Non-pigmented ciliary epithelial cell (primary cell): ENCODE data around the gene TTC8.
"Not testable (repeated sequence)": the region's sequence is repeated elsewhere in the genome, so short reads cannot be mapped to it uniquely, and the experiment has no call there.

Experiments used
- DNase-seq: peaks from one replicate; pipeline ENCODE4 v3.0.0-alpha.2; 2010; ENCODE audit warnings: low read depth

Gene TTC8

GRCh38 chr14:88824314-88825077, at the start of gene TTC8:
Gene TTC8 (plus strand): TSS chr14:88824651. CDS start chr14:88824708, 57 bp downstream.
- peak; percentile 55 for DNase-seq

DNA sequence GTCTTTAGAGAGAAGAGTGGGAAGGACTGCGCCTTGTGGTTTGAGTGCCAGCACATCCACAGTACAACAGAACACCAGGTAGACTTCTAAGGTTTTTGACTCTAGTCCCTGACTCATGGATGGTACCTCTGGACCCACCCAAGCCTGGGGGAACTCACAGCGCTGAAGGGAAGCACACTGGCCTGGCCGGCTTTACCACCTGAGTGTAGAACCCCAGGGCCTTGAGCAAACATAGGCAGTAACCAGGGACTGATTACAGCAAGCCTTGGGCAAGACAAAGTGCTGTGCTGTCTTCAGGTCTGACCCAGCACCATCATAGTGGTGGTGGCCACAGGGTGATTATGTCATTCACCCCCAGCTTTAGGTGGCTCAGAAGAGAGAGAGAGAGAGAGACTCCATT, 48.9 kb upstream of the TTC8 start:
- DNase-seq = no peak

DNA sequence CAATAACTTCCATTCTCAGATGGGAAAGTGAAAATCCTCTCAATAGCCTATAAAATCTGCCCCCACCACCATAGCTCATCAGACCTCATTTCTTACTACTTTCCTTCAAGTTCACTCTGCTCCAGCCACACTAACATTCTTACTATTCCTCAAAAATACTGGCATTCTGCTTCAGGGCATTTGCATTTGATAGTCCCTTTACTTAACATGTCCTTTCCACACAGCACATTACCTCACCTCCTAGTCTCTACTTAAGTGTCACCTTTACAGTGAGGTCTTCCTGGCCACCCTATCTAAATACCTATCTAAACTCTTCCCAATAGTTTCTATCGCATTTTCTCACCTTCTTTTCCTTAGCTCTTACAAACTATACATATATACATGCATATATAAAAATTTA, 38.5 kb upstream of the TTC8 start:
- no peak for DNase-seq

GRCh38 chr14:88786715-88787114, 37.7 kb upstream of the TTC8 start:
- no peak for DNase-seq

GRCh38 chr14:88789573-88789972, 34.9 kb upstream of the TTC8 start:
- DNase-seq = not testable (repeated sequence)

DNA sequence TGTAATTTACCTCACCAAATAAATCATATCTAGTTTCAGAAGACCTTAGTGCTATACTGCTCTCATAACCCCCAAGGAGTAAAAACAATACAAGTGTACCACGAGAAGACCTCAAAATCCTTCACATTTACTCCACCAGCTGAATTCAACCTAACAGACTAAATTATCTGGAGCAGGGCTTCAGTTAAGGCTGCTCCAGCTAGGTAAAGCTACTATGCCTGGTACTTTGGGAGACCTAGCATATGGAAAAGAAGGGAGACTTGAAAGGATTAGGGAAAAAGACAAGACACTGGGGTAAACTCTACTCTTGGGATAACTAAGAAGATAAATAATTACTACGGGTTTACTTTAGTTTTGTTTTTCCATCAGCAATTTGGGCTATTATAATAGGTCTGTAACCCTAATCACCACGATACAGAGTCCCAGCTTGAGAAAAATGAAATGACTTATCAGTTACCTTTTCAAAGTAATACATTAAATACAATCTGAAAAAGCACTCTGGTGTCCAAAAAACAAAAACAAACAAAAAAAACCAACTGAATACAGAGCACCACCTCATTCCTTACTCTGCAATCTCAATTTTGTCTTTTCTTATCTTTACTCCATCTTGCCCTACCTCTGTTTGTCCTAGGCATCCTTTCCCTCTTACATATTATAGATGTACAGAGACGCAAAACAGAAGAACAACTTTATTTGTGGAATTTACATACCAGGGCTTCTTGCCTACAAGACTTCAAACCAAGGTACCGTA, 33.8 kb upstream of the TTC8 start:
- no peak for DNase-seq

GRCh38 chr14:88791252-88791621, 33.2 kb upstream of the TTC8 start:
- DNase-seq = no peak

- DNase-seq = no peak
Measured at GRCh38 chr14:88791629-88792472, 32.6 kb upstream of the TTC8 start.

DNA sequence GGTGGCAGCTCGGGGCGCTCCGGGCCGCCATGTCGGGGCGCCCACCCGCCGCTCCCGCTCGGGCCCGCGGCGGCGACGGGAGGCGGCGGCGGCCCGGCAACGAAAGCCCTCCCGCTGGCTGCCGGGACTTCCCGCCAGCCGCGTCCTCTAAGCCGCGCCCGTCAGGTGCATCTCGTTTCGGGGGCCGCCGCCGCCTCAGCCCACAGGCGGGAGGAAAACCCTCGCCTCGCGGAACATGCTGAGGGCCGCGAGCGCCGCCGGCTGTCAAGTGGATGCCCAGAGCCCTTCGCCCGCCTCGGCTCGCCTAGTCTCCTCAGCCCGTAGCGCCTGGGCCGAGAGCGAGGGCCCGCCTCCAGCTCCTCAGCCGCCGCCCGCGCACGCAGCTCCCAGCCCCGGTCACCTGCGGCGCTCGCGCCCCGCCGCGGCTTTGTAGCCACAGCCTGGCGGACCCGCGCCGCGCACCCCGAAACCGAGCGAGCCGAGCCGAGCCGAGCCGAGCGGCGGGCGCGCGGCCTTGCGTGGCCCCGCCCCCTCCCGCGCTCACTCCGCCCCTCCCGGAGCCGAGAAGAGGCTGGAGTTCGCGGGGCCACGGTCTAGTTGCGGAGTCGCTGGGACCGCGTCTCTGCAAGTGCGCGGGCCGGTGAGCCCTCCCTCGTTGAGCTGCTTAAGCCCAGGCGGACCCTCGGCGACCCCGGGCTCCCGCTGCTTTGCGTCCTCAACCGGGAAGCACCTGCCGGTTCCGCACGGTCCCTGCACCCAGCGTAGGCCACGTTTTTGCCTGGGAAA, 31.8 kb upstream of the TTC8 start, which contains the start of gene EML5:
Gene EML5, minus strand, starts transcription at position 481 of the 786 bp plus-strand sequence. Its CDS starts 450 bp downstream, at position 31.
- DNase-seq = no peak

DNA sequence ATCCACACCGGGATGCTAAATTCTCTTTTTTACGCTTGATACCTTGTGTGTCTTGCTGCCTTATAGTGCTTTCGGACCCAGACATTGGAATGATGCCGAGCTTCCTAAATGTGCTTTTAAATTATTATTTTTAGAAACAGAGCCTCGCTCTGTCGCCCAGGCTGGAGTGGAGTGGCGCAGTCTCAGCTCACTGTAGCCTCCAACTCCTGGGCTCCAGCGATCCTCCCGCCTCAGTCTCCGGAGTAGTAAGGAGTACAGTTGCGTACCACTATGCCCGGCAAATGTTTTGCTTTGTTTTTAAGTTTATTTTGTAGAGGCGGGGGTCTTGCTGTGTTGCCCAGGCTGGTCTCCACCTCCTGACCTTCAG, 31.2 kb upstream of the TTC8 start:
- no peak for DNase-seq

DNA sequence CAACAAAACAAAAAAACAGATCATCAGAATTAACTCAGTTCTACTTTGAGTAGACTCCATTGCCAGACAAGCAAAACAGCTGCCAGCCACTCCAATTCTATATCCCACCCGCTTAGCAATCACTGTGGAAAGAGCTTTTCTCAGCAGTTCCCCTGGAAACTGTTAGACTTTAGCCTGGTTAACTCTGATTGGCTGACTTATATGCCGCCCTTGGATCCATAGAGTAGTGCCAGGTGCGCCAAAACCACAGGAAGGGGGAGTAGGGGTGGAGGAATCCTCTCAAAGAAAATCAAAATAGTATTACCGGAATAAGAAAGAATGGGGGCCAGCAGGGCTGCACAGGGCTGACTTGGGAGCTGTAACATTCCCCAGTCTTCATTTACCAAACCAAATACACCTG, 26.3 kb upstream of the TTC8 start:
- no peak for DNase-seq

DNA sequence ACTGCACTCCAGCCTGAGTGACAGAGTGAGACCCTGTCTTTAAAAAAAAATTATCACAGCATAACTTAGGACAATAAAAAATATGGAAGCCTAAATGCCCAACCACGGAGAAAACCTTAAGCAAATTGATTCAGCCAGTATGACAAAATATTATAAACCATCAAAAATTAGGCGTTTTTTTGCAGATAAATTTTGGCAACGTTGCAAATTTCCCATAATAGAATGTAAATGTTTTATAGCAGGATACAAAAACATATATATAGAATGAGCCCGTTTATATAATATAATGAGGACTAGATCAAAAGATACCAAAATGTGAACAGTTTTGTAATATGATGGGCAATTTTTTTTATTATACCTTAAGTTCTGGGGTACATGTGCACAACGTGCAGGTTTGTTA, 24.9 kb upstream of the TTC8 start:
- no peak for DNase-seq

DNA sequence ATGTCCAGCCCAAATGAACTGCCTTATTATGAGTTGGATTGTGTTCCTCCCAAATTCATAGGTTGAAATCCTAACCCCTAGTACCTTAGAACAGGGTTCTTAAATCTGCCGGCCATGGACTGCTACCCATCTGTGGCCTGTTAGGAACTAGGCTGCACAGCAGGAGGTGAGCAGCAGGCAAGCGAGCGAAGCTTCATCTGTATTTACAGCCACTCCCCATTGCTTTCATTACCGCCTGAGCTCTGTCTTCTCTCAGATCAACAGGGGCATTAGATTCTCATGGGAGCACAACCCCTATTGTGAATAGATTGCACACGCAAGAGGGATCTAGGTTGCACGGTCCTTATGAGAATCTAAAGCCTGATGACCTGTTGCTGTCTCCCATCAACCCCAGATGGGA, 21.9 kb upstream of the TTC8 start:
- DNase-seq = no peak

GRCh38 chr14:88804035-88804434, 20.4 kb upstream of the TTC8 start:
- no peak for DNase-seq

DNA sequence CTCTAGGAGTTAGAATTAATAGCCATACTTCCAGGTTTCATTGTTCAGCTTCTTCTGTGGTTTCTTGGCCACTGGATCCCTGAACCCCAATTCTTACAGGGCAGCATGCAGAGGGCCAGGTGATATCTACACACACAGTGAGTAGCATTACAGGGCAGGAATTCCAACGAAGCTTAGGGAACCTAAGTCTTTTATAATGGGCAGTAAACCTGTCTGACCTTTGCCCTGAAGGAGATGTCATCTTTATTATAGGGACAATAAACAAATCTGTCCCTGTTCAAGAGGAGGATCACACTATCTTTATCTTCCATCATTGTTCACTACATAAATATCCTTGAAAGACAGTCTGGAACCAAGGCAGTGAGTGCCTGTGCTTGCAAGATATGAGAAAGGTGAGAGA, 20.0 kb upstream of the TTC8 start:
- DNase-seq = no peak

GRCh38 chr14:88808359-88808758, 16.1 kb upstream of the TTC8 start:
- no peak for DNase-seq

DNA sequence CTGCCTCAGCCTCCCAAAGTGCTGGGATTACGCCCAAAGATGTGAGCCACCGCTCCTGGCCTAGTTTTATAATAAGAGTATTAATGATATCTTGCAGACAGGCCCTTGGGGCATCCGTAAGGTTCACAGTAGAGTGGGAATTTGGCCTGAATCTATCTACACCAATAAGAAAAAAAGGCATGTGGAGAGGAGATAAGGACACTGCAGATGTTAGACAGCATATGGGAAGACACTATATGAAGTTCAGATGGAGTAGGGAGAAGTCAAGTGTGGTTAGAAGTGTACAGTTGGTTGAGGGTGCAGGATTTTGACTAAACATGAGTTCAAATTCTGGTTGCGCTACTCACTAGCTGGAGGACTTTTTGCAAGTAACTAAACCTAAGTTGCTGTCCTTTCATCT, 8.5 kb upstream of the TTC8 start:
- no peak for DNase-seq

- DNase-seq = no peak
Measured at GRCh38 chr14:88818018-88818417, 6.4 kb upstream of the TTC8 start.

DNA sequence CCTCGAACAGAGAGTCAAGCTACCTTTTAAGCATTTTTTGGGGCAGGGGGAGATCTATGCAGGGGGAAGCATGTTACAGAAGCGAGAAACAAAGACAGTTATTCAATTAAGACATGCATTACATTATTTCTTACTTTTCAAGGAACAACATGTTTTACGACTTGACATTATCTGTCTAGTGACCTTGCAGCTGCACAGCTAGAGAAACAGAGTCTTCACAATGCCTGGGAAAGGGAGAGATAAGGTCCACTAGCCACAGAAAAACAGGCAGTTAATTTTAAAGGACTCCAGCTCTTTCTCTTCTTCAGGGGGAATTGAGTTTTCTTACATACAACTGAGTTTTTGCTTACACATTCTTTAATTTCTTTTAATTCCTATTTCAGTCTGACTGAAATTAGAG, 4.8 kb upstream of the TTC8 start:
- DNase-seq = not testable (repeated sequence)

DNA sequence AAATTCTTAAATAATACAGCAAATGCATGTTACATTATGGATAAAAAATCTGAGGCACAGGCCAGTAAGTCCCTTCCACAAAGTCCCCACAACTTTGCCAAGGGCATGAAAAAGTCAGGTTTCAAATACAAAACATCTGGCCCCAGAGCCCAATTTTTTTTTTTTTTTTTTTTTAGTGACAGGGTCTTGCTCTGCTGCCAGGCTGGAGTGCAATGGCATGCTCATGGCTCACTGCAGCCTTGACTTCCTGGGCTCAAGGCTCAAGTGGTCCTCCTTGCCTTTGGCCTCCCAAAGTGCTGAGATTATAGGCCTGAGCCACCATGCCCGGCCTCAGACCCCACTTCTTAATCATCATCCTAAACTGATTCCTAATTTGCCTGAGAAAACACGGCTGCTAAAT, 3.1 kb upstream of the TTC8 start:
- no peak for DNase-seq

DNA sequence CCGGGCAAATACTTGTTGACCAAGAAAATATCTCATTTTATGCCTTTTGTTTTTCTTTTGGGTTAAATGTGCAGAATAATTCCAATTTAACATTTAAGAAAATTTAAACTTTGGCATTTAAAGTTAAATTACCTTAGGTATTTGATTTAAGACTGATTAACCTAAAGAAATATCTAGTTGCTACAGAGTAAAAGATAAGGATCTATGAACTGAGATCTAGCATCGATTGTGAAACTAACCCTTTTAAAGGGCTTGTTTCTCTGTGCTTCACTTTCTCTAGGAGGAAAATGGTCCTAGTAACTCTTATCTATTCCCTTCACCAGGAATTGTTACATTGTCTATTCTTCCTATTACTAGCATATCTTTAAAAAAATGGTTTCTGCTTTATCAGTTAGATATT, 2.6 kb upstream of the TTC8 start:
- DNase-seq = no peak

DNA sequence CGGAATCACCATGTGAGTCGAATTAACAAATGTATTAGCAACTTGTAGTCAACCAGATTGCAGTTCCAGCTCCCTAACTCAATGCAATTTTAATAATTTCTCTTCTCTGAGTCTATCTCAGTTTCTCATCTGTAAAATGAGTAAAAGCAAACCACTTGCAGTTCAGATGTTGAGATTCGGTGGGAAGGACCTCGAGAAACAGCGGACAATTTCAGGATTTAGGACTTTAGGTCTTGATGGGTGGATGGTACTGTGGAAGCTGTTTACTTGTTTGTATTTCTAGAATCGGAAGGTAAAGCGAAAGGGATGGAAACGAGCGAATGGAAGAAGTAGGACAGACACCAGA, 510 bp upstream of the TTC8 start:
- no peak for DNase-seq
